Heart left ventricle (tissue), 16 donors: ENCODE measurements around the gene NIPA2. TPM values are rescaled to one million over a fixed set of nuclear protein-coding genes. Genes with fewer than 3 reads are reported as not detected.

Source experiments
- ATAC-seq, 4 donors: fragments of 200-7000 bp; cut with Tn5 transposase; one replicate each; pipeline ENCODE4 v1.9.1; 2020 to 2022; ENCODE audit warnings: moderate library complexity in 4 of 4, mild to moderate bottlenecking in 3 of 4, moderate number of reproducible peaks in 1 of 4
- DNase-seq, 5 donors: peaks; one replicate each; pipeline ENCODE4 v3.0.0-alpha.2; 2020
- H3K27ac ChIP-seq, 12 donors: fragments of 200-600 bp; sonication (generic) in 4 of 12; one replicate each; pipeline versions ENCODE4 v1.5.0 to v1.8.0; 2016 to 2022; ENCODE audit warnings: mild to moderate bottlenecking in 2 of 12
- H3K27me3 ChIP-seq, 9 donors: fragments of 200-600 bp; sonication (generic) in 2 of 9; one replicate each; pipeline versions ENCODE4 v1.5.1 to v1.8.0; 2016 to 2022; ENCODE audit warnings: mild to moderate bottlenecking in 3 of 9
- H3K36me3 ChIP-seq, 9 donors: fragments of 200-600 bp; sonication (generic) in 2 of 9; one replicate each; pipeline versions ENCODE4 v1.5.0 to v1.8.0; 2018 to 2022; ENCODE audit warnings: mild to moderate bottlenecking in 2 of 9
- H3K4me1 ChIP-seq, 12 donors: fragments of 200-600 bp; sonication (generic) in 4 of 12; one replicate each; pipeline versions ENCODE4 v1.5.0 to v1.8.0; 2016 to 2022; ENCODE audit warnings: mild to moderate bottlenecking in 3 of 12
- H3K4me3 ChIP-seq, 12 donors: fragments of 200-600 bp; sonication (generic) in 4 of 12; one replicate each; pipeline versions ENCODE4 v1.5.0 to v1.8.0; 2017 to 2022; ENCODE audit warnings: mild to moderate bottlenecking in 9 of 12, moderate library complexity in 4 of 12
- H3K9me3 ChIP-seq, 12 donors: fragments of 200-600 bp; sonication (generic) in 4 of 12; one replicate each; pipeline versions ENCODE4 v1.5.0 to v1.8.0; 2016 to 2022; ENCODE audit warnings: mild to moderate bottlenecking in 1 of 12
- POLR2A ChIP-seq, 2 donors: fragments of 450-650 bp; IDR thresholded peaks; one replicate each; pipeline ENCODE4 v1.6.1; 2017; ENCODE audit warnings: antibody characterized with exemption in 2 of 2, mild to moderate bottlenecking in 2 of 2, moderate library complexity in 2 of 2
- WGBS, 4 donors: extraction: QIAGEN DNeasy Blood & Tissue Kit in 2 of 4; methylation state at CpG; one replicate each; pipeline versions ENCODE4 v1.1.5 to v1.1.7; 2013 to 2018; 5-methylcytosine and 5-hydroxymethylcytosine counted together
- intact Hi-C, 10 donors: fragments of 100-400 bp; cut with DNase I; formaldehyde crosslinking; loops; one replicate each; pipeline versions ENCODE4 v1.11.1 to v1.14.2; 2022
- polyA plus RNA-seq, 2 donors: library from polyadenylated mRNA; stranded (reverse); fragments of 200-250 nt; gene quantifications; one replicate each; pipeline ENCODE4 v1.2.3, GENCODE V29; 2013
- total RNA-seq, 9 donors: library from RNA; depleted of rRNA in 2 of 9; stranded (reverse); fragments of >200 nt in 2 of 9; fragmentation: NEBNext Ultra II Directional in 3 of 9; extraction: Animal tissue kit (Norgen Biotek cat#: 25700) in 3 of 9; gene quantifications; one replicate each; pipeline versions ENCODE4 v1.1.0 to v1.2.4, GENCODE V29; 2016 to 2023
- TF ChIP-seq, protein P1 (sequence below), 12 donors: fragments of 200-600 bp; sonication (generic) in 4 of 12; IDR thresholded peaks; one replicate each; pipeline versions ENCODE4 v1.5.0 to v1.8.0; 2018 to 2022; ENCODE audit warnings: antibody characterized with exemption in 12 of 12, mild to moderate bottlenecking in 5 of 12
- donor health status: ischemic (EF 13 %, LVEDD 7.1; RV severe dilation, severe dysfunction).
- donor health status: healthy with polysubstance abuse.
- donor health status: DM: no; HTN: yes; CAD: no.
- donor health status: DM: no; HTN: no; CAD: no.
- donor health status: ischemic (EF 25% LVEDD 6.9; RV normal size, moderate dysfunction).
- donor health status: ischemic (EF 25% LVEDD 5.7; RV mildly dilated, moderate dysfunction).
- donor health status: healthy.
- donor health status: DM: yes; HTN: yes; CAD: no.
- donor health status: ischemic (EF 35%, LVEDD 5.7; RV mildly dilated, moderate dysfunction).
- donor health status: nonischemic (EF 11% LVEDD 7.7; RV severe dilation, severe dysfunction).
- donor health status: DM: yes; HTN: yes; CAD: no.
- donor health status: PGD.
- donor health status: ischemic (EF 29% LVEDD 5.4; RV normal size, mild dysfunction).
- donor health status: nonischemic (EF 23%, LVEDD 6.1; RV moderate dilation, normal function).

NIPA2 gene
- total and polyA plus RNA-seq, 11 donors: 5.3 to 47.0 (median 20.6) TPM

GRCh38 chr15:22917556-22917955 lies 79.1 kb downstream of the NIPA2 start:
- H3K36me3 ChIP-seq: peaks cover 0 to 99% (median 76%) of the 10 kb centered on the region in 9 donors
- no peaks in the 10 kb centered on the region for H3K9me3 ChIP-seq
- H3K27me3 ChIP-seq: no peaks in the 10 kb centered on the region
- ATAC-seq (no peak), DNase-seq (no peak)
- H3K27ac ChIP-seq: no peak overlapping the region
- intact Hi-C loops: loop anchor here in 3 of 10 donors (2.0 to 10.0 kb wide), 3 partner anchors 23 to 97 kb away; no protein-coding TSS in a partner anchor
- TF ChIP-seq, protein P1, sequence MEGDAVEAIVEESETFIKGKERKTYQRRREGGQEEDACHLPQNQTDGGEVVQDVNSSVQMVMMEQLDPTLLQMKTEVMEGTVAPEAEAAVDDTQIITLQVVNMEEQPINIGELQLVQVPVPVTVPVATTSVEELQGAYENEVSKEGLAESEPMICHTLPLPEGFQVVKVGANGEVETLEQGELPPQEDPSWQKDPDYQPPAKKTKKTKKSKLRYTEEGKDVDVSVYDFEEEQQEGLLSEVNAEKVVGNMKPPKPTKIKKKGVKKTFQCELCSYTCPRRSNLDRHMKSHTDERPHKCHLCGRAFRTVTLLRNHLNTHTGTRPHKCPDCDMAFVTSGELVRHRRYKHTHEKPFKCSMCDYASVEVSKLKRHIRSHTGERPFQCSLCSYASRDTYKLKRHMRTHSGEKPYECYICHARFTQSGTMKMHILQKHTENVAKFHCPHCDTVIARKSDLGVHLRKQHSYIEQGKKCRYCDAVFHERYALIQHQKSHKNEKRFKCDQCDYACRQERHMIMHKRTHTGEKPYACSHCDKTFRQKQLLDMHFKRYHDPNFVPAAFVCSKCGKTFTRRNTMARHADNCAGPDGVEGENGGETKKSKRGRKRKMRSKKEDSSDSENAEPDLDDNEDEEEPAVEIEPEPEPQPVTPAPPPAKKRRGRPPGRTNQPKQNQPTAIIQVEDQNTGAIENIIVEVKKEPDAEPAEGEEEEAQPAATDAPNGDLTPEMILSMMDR (IDR thresholded peaks at IDR 0.05): no peak
- TF ChIP-seq POLR2A (IDR thresholded peaks at IDR 0.05): no peak
- H3K4me3 ChIP-seq: no peak overlapping the region
- no peaks in the 10 kb centered on the region for H3K4me1 ChIP-seq
- WGBS, 4 donors: 93 to 97% (median 96%) methylated on average over 13 to 18 of the region's 18 CpGs

Other genes with a start within 250 kb of the NIPA2 start
- gene NIPA1, start 52.0 kb upstream of the NIPA2 start, total RNA-seq: 1 to 10 TPM; 3.4 to 7.2 (median 6.4) TPM
- 1 to 10 TPM; 2.1 to 8.6 TPM for gene NIPA1, start 52.0 kb upstream of the NIPA2 start, polyA plus RNA-seq
- 100 to 1,000 TPM in 1 of 9 donors, 10 to 100 TPM in 8; 23.4 to 111 (median 34.6) TPM for gene CYFIP1, start 141.7 kb downstream of the NIPA2 start, total RNA-seq
- 10 to 100 TPM in 1 of 2 donors, 1 to 10 TPM in 1; 7.6 to 32.8 TPM for gene CYFIP1, start 141.7 kb downstream of the NIPA2 start, polyA plus RNA-seq
- 10 to 100 TPM in 7 of 9 donors, 1 to 10 TPM in 2; 9.5 to 14.7 (median 13.2) TPM for gene TUBGCP5, start 200.9 kb downstream of the NIPA2 start, total RNA-seq
- 1 to 10 TPM; 4.7 to 5.0 TPM for gene TUBGCP5, start 200.9 kb downstream of the NIPA2 start, polyA plus RNA-seq